ENCODE results near the gene ARHGAP19. TPM values are rescaled to one million over a fixed set of nuclear protein-coding genes. Genes with fewer than 3 reads are reported as not detected.

Gene ARHGAP19
- total RNA-seq, 1 experiment from 2014 or later, result 11.2 TPM

DNA sequence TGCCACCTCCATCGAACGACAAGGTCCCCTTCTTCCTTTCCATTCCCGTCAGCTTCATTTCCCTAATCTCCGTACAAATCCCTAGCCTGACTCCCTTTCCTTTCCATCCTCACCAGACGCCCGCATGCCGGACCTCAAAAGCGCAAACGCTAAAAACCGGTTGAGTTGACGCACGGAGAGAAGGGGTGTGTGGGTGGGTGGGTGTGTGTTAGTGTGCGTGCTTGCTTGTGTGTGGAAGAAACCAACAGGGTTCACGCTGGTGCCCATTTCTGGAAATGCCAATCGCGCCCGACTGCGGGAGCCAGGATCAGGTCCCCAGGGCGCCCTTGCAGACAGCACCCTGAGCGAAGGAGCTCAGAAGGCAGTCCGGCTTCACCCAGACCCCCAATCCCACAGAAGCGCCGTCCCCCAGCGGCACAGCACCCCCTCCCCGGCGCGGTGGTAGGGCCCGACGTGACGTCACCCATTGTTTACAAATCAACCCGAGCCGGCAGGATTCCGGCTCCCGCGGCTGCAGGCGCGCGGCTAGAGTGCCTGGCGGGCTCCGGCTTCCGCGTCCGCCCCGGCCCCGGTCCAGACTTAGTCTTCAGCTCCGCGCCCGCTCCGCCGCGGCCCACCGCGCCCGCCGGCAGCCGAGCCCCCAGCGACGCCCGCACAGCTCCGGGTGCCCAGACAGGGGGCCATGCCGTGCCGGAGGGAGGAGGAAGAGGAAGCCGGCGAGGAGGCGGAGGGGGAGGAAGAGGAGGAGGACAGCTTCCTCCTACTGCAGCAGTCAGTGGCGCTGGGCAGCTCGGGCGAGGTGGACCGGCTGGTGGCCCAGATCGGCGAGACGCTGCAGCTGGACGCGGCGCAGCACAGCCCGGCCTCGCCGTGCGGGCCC is 26.6 kb upstream of the ARHGAP19 start, which contains the start of gene FRAT1:
Gene FRAT1, plus strand, starts transcription at position 500 of the 880 bp plus-strand sequence. Its CDS starts 183 bp downstream, at position 683.
- intact Hi-C loops (cut with micrococcal nuclease; ENCODE audit: unreplicated experiment), result no loop called here
- H3K4me2 ChIP-seq, result peak within 1 kb of the TSS; percentile 81
- CTCF ChIA-PET, result interaction anchor here (0.6 to 0.7 kb wide), 2 partner anchors 40 to 90 kb away, joined by 4 to 7 read pairs; no protein-coding TSS in a partner anchor

DNA sequence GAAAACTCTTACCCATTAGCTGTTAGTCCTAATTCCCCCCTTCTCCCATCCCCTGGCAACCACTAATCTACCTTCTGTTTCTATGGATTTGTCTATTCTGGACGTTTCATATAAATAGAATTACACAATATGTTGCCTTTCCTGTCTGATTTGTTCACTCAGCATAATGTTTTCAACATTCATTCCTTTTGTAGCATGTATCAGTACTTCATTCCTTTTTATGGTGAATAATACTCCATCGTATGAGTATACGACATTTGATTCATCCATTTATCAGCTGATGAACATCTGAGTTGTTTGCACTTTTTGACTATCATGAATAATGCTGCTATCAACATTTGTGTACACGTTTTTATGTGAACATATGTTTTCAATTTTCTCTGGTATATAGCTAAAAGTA is 22.2 kb upstream of the ARHGAP19 start:
- H4K20me1 ChIP-seq (ENCODE audit: insufficient read depth), result no peaks in the 10 kb centered on the region
- H3K4me3 ChIP-seq, result no peak overlapping the region
- no peaks in the 10 kb centered on the region for H3K9me3 ChIP-seq (ENCODE audit: insufficient read depth, low read depth)
- TF ChIP-seq, protein P1, sequence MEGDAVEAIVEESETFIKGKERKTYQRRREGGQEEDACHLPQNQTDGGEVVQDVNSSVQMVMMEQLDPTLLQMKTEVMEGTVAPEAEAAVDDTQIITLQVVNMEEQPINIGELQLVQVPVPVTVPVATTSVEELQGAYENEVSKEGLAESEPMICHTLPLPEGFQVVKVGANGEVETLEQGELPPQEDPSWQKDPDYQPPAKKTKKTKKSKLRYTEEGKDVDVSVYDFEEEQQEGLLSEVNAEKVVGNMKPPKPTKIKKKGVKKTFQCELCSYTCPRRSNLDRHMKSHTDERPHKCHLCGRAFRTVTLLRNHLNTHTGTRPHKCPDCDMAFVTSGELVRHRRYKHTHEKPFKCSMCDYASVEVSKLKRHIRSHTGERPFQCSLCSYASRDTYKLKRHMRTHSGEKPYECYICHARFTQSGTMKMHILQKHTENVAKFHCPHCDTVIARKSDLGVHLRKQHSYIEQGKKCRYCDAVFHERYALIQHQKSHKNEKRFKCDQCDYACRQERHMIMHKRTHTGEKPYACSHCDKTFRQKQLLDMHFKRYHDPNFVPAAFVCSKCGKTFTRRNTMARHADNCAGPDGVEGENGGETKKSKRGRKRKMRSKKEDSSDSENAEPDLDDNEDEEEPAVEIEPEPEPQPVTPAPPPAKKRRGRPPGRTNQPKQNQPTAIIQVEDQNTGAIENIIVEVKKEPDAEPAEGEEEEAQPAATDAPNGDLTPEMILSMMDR (conservative IDR thresholded peaks at IDR 0.05), result no peak
- no peak for TF ChIP-seq EZH2 (IDR thresholded peaks at IDR 0.05; ENCODE audit: low read depth)
- no TSS peak for BruUV-seq (replicated peaks)
- H3K27ac ChIP-seq, result no peak overlapping the region
- intact Hi-C loops (cut with micrococcal nuclease; ENCODE audit: unreplicated experiment), result no loop called here
- no peaks in the 10 kb centered on the region for H3K79me2 ChIP-seq (ENCODE audit: low read depth)
- ChIA-PET CTCF (no interaction called here), POLR2A (ENCODE audit: unreplicated experiment) (no interaction called here)
- no peak for DNase-seq
- no peaks in the 10 kb centered on the region for H3K9me2 ChIP-seq (ENCODE audit: insufficient read depth)
- no peaks in the 10 kb centered on the region for H3F3A ChIP-seq (ENCODE audit: insufficient read depth, low read depth)
- no peaks in the 10 kb centered on the region for H3K27me3 ChIP-seq (ENCODE audit: insufficient read depth, low read depth)
- no peak overlapping the region for H3K4me2 ChIP-seq
- H3K36me3 ChIP-seq (ENCODE audit: low read depth), result no peaks in the 10 kb centered on the region
- no peak overlapping the region for H2AFZ ChIP-seq
- H3K4me1 ChIP-seq (replicated peaks; ENCODE audit: insufficient read depth), result no peaks in the 10 kb centered on the region

More for the DNA sequence above, 26.6 kb upstream of the ARHGAP19 start, which contains the start of gene FRAT1:
- Histone ChIP-seq H3K4me1 (replicated peaks; ENCODE audit: insufficient read depth) (no peaks in the 10 kb centered on the region), H3F3A (ENCODE audit: insufficient read depth, low read depth) (no peaks in the 10 kb centered on the region), H3K9me2 (ENCODE audit: insufficient read depth) (no peaks in the 10 kb centered on the region), H3K9me3 (ENCODE audit: insufficient read depth, low read depth) (no peaks in the 10 kb centered on the region), H3K4me3 (peak within 1 kb of the TSS; percentile 71), H3K27ac (peak within 1 kb of the TSS; percentile 88), H4K20me1 (ENCODE audit: insufficient read depth) (no peaks in the 10 kb centered on the region), H3K79me2 (ENCODE audit: low read depth) (no peaks in the 10 kb centered on the region), H3K36me3 (ENCODE audit: low read depth) (no peaks in the 10 kb centered on the region), H2AFZ (peak within 1 kb of the TSS; percentile 79), H3K27me3 (ENCODE audit: insufficient read depth, low read depth) (no peaks in the 10 kb centered on the region)
- no TSS peak for BruUV-seq (replicated peaks)
- TF ChIP-seq, protein P1 (conservative IDR thresholded peaks at IDR 0.05), result no peak
- TF ChIP-seq EZH2 (IDR thresholded peaks at IDR 0.05; ENCODE audit: low read depth), result no peak
- POLR2A ChIA-PET (ENCODE audit: unreplicated experiment), result interaction anchor here (0.5 to 0.7 kb wide), 5 partner anchors 9 to 405 kb away, joined by 3 to 12 read pairs (median 5); no protein-coding TSS in a partner anchor
- DNase-seq, result peak; percentile 68 to 82

DNA sequence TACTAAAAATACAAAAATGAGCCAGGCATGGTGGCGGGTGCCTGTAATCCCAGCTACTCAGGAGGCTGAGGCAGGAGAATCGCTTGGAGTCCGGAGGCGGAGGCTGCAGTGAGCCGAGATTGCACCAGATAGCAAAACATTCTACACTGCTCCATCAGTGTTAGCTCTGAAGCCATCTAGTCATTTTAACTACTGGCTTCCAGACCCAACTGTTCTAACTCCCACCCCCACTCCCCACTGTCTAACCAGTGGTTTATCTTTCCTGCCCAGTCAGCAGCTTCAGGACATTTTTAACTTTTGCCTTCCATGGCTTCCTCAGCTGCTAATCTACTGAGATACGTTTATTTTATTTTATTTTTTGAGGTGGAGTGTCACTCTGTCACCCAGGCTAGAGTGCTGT is 20.5 kb upstream of the ARHGAP19 start:
- BruUV-seq (replicated peaks), result no TSS peak
- no peaks in the 10 kb centered on the region for H3K27me3 ChIP-seq (ENCODE audit: insufficient read depth, low read depth)
- TF ChIP-seq, protein P1 (conservative IDR thresholded peaks at IDR 0.05), result no peak
- TF ChIP-seq EZH2 (IDR thresholded peaks at IDR 0.05; ENCODE audit: low read depth), result no peak
- no peaks in the 10 kb centered on the region for H3K79me2 ChIP-seq (ENCODE audit: low read depth)
- no peak for DNase-seq
- no peaks in the 10 kb centered on the region for H3K4me1 ChIP-seq (replicated peaks; ENCODE audit: insufficient read depth)
- CTCF ChIA-PET, result no interaction called here
- no peak overlapping the region for H3K27ac ChIP-seq
- H3K9me2 ChIP-seq (ENCODE audit: insufficient read depth), result no peaks in the 10 kb centered on the region
- POLR2A ChIA-PET (ENCODE audit: unreplicated experiment), result no interaction called here
- no peaks in the 10 kb centered on the region for H3K9me3 ChIP-seq (ENCODE audit: insufficient read depth, low read depth)
- H3K36me3 ChIP-seq (ENCODE audit: low read depth), result no peaks in the 10 kb centered on the region
- no peak overlapping the region for H3K4me2 ChIP-seq
- no peaks in the 10 kb centered on the region for H3F3A ChIP-seq (ENCODE audit: insufficient read depth, low read depth)
- H4K20me1 ChIP-seq (ENCODE audit: insufficient read depth), result no peaks in the 10 kb centered on the region
- no peak overlapping the region for H2AFZ ChIP-seq
- H3K4me3 ChIP-seq, result no peak overlapping the region
- intact Hi-C loops (cut with micrococcal nuclease; ENCODE audit: unreplicated experiment), result no loop called here
